ENCODE results near the gene PCDHGA7.
"Not testable (repeated sequence)": the region's sequence is repeated elsewhere in the genome, so short reads cannot be mapped to it uniquely, and the experiment has no call there.

PCDHGA7 gene

DNA sequence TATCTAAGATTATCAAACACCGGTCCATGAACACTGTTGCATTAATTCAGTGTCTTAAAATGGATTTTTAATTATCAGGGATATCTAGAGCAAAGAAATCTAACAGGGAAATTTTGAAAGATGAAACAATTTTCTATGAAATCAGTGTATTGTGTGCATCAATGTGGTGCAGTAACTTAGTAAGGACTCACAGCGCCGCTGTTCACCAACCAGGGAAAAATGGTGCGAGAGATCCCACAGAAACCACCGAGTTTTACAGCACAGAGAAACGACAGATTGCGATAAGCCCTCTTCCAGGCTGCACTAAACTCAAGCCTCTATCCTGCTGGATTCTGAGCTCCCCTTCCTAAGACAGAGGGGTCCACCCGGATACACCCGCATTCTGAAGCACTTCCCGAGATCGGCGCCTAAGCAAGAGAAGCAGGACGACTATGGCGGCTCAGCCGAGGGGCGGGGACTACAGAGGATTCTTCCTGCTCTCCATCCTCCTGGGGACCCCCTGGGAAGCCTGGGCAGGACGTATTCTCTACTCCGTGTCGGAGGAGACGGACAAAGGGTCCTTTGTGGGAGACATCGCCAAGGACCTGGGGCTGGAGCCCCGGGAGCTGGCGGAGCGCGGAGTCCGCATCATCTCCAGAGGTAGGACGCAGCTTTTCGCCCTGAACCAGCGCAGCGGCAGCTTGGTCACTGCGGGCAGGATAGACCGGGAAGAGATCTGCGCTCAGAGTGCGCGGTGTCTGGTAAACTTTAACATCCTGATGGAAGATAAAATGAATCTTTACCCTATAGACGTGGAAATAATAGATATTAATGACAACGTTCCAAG, at the start of gene PCDHGA7:
TSS of gene PCDHGA7 (plus strand) at position 274 of the 826 bp plus-strand sequence. CDS start at position 432, 158 bp downstream.
- DNase-seq, result no peak

DNA sequence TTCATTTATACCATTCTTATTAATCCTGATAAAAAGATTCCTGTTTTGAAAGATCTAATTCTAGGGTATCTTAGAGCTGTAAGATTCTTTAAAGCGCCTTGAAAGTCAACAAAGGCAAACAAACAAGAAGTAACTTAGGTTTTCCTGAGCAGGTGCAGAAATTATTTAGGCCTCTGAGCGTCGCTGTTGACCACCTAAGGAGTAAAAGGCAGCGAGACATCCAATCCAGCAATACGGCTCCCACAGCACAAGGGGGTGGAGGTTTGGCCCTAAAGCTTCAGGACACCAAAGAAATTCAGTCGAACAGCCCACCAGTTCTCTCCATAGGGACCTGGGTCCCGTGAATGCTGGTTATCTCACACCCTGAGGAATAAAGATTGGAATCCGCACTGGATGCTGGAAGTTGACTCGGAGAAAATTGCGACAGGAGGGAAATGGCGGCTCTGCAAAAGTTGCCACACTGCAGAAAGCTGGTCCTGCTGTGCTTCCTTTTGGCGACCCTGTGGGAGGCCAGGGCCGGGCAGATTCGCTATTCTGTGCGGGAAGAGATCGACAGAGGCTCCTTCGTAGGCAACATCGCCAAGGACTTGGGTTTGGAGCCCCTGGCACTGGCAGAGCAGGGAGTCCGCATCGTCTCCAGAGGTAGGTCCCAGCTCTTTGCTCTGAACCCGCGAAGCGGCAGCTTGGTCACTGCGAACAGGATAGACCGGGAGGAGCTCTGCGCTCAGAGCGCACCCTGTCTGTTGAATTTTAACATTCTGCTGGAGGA, 43.8 kb upstream of the PCDHGA7 start, which contains the start of gene PCDHGA2:
TSS of gene PCDHGA2 (plus strand) at position 223 of the 769 bp plus-strand sequence.
- DNase-seq, result no peak

DNA sequence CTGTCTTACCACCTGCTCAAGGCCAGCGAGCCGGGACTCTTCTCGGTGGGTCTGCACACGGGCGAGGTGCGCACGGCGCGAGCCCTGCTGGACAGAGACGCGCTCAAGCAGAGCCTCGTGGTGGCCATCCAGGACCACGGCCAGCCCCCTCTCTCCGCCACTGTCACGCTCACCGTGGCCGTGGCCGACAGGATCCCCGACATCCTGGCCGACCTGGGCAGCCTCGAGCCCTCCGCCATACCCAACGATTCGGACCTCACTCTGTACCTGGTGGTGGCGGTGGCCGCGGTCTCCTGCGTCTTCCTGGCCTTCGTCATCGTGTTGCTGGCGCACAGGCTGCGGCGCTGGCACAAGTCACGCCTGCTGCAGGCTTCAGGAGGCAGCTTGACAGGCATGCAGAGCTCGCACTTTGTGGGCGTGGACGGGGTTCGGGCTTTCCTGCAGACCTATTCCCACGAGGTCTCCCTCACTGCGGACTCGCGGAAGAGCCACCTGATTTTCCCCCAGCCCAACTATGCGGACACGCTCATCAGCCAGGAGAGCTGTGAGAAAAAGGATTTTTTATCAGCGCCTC, 41.7 kb upstream of the PCDHGA7 start:
- not testable (repeated sequence) for DNase-seq

DNA sequence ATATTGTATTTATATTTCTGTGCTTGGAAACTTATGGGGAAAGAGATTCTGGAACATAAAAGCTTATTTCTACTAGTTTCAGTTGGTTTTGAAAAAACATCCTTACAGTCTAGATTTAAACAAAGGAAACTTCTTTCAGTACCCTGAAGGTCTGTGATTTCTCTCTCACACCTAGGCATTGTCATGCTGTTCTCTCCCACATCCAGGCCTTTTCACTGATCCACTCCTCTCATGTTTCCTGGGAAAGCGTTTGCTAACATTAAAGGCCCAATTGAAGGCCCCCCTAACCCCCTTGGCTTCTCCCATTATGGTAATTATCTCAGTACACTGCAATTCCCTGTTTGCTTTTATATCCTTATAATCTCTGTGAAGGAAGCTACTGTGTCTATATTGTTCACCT, 39.8 kb upstream of the PCDHGA7 start:
- DNase-seq, result no peak

DNA sequence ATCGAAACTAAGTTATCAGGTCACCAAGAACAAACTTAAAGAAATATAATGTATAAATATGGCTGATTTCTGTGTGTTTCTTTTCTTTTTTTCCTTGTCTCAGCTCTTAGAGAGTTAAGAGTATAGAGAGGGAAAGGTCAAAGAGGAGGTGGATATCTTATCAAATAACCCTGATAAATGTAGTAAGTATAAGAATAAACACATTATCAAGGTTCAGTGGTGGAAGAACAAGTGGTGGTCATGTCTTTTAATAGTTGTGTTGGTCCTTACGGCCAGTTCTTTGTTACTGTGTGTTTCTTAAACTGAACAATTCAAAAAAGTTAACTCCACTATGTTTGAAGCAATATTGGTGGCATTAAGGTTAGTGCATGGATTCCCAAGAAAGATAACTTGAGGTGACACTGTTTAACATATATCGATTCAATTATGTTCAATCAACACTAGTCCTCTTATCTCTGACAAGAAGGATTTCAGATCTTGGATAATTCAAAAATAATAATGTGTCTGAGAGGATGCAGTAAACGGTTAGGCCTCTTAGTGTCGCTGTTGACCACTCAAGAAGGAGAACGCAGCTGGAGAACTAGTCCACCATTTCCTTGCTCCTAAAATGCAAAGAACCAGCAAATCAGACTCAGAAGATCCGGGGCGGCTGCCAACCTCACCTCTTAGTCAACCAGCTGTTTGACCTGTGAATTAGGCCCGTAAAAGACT, 39.1 kb upstream of the PCDHGA7 start, which contains the start of gene PCDHGA3:
TSS of gene PCDHGA3 (plus strand) at position 588 of the 711 bp plus-strand sequence. CDS start 205 bp downstream, outside the sequence.
- no peak for DNase-seq

DNA sequence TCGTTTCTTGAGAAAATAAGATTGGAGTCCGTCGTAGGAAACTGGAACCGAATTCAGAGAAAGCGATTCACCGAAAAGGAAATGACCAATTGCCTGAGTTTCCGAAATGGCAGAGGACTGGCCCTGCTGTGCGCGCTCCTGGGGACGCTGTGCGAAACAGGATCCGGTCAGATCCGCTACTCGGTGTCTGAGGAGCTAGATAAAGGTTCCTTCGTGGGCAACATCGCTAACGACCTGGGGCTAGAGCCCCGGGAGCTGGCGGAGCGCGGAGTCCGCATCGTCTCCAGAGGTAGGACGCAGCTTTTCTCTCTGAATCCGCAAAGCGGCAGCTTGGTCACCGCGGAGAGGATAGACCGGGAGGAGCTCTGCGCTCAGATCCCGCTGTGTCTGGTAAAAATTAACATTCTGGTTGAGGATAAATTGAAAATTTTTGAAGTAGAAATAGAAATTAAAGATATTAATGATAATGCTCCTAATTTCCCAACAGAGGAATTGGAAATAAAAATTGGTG, 38.5 kb upstream of the PCDHGA7 start:
- no peak for DNase-seq

DNA sequence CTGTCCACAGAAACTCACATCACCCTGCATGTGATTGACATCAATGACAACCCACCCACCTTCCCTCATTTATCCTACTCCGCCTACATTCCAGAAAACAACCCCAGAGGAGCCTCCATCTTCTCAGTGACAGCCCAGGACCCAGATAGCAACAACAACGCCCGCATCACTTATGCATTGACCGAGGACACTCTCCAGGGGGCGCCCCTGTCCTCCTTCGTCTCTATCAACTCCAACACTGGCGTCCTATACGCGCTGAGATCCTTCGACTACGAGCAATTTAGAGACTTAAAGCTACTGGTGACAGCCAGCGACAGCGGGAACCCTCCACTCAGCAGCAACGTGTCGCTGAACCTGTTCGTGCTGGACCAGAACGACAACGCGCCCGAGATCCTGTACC, 37.2 kb upstream of the PCDHGA7 start:
- no peak for DNase-seq

DNA sequence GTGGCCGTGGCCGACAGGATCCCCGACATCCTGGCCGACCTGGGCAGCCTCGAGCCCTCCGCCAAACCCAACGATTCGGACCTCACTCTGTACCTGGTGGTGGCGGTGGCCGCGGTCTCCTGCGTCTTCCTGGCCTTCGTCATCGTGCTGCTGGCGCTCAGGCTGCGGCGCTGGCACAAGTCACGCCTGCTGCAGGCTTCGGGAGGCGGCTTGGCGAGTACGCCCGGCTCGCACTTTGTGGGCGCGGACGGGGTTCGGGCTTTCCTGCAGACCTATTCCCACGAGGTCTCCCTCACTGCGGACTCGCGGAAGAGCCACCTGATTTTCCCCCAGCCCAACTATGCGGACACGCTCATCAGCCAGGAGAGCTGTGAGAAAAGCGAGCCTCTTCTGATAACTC, 36.5 kb upstream of the PCDHGA7 start:
- DNase-seq, result not testable (repeated sequence)

DNA sequence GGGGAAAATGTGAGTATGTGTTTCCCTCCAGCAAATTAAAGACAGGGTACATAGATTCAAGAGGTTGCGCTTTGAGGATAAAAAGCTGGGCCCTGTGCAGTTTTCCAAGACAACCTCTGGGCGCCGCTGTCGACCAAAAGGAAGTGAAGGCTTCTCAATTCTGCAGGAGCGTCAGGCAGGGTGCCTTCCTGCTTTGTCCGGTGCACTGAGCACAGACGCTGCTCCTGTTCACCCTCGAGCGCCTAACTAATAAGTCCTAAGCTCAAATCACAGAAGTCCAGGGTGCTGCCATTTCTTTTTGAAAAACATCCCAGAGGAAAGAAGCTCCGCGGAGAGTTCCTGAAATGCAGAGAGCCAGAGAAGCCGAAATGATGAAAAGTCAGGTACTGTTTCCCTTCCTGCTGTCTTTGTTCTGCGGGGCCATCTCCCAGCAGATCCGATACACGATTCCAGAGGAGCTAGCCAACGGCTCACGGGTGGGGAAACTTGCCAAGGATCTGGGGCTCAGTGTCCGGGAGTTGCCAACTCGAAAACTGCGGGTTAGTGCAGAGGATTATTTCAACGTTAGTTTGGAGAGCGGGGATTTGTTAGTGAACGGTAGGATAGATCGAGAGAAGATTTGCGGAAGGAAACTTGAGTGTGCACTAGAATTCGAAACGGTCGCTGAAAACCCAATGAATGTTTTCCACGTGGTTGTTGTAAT, 32.5 kb upstream of the PCDHGA7 start, which contains the start of gene PCDHGB1:
TSS of gene PCDHGB1 (plus strand) at position 183 of the 703 bp plus-strand sequence. CDS start at position 345, 162 bp downstream.
- peak; percentile 9 for DNase-seq

DNA sequence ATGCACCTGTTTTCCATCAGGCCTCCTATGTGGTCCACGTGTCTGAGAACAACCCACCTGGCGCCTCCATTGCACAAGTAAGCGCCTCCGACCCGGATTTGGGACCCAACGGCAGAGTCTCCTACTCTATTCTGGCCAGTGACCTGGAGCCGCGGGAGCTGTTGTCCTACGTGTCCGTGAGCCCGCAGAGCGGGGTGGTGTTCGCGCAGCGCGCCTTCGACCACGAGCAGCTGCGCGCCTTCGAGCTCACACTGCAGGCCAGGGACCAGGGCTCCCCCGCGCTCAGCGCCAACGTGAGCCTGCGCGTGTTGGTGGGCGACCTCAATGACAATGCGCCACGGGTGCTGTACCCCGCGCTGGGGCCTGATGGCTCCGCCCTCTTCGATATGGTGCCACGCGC, 31.0 kb upstream of the PCDHGA7 start:
- no peak for DNase-seq

DNA sequence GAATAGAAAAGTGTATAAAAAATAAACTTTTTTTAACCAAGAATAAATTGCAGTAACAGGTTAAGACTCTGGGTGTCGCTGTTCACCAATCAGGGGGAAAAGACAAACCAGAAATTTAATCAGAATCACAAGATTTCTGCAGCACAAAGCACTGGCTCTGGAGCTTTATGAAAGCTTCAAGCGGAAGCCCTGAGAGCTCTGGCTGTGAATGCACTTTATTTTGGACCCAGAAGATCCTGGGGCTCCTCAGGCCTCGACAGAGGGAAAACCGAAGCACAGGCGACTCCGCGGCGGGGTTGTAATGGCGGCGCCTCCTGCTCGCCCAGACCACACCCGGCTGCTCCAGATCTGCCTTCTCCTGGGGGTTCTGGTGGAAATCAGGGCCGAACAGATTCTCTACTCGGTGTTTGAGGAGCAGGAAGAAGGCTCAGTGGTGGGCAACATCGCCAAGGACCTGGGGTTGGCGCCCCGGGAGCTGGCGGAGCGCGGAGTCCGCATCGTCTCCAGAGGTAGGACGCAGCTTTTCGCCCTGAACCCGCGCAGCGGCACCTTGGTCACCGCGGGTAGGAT, 27.6 kb upstream of the PCDHGA7 start, which contains the start of gene PCDHGA4:
TSS of gene PCDHGA4 (plus strand) at position 122 of the 570 bp plus-strand sequence. CDS start at position 209, 87 bp downstream.
- DNase-seq, result no peak

DNA sequence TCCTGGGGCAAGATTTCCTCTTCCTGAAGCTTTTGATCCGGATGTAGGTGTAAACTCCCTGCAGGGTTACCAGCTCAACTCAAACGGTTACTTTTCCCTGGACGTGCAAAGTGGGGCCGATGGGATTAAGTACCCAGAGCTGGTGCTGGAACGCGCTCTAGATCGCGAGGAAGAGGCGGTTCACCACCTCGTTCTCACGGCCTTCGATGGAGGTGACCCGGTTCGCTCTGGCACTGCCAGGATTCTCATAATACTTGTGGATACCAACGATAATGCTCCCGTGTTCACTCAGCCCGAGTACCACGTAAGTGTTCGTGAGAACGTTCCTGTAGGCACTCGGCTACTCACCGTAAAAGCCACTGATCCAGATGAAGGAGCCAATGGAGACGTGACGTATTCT, 26.9 kb upstream of the PCDHGA7 start:
- no peak for DNase-seq

DNA sequence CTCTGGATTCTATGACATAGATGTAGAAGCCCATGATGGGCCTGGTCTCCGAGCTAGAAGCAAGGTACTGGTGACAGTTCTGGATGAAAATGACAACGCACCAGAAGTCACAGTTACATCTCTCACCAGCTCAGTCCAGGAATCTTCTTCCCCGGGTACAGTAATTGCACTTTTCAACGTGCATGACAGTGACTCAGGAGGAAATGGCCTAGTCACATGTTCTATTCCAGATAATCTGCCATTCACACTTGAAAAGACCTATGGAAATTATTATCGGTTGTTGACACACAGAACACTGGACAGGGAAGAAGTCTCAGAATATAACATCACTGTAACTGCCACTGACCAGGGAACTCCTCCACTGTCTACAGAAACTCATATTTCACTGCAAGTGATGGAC, 26.4 kb upstream of the PCDHGA7 start:
- no peak for DNase-seq

DNA sequence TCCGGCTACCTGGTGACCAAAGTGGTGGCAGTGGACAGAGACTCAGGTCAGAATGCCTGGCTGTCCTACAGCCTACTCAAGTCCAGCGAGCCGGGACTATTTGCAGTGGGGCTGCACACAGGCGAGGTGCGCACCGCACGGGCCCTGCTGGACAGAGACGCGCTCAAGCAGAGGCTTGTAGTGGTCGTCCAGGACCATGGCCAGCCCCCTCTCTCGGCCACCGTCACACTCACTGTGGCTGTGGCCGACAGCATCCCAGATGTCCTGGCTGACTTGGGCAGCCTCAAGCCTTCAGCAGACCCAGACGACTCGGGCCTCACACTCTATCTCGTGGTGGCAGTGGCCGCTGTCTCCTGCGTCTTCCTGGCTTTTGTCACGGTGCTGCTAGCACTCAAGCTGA, 25.6 kb upstream of the PCDHGA7 start:
- DNase-seq, result no peak

DNA sequence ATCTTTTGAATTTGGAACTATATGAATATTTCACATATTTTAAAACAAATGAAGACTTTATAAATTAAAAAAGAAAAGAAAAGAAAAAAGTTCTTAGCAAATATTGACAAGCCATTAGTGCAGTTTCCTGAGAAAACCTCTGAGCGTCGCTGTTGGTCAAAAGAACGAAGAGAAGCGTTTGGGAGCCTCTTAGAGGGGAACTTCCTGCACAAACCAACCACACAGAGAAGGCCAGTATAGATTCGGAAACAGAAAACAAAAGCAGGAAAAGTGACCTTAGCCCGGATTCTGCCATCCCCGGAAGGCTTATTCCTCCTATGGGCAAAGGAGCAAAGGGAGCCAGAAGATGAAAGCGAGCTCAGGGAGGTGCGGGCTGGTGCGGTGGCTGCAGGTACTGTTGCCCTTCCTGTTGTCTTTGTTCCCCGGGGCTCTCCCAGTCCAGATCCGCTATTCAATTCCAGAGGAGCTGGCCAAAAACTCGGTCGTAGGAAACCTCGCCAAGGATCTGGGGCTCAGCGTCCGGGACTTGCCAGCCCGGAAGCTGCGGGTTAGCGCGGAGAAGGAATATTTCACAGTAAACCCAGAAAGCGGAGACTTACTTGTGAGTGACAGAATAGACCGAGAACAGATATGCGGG, 22.6 kb upstream of the PCDHGA7 start, which contains the start of gene PCDHGB2:
TSS of gene PCDHGB2 (plus strand) at position 205 of the 637 bp plus-strand sequence. CDS start at position 347, 142 bp downstream.
- peak; percentile 51 for DNase-seq

DNA sequence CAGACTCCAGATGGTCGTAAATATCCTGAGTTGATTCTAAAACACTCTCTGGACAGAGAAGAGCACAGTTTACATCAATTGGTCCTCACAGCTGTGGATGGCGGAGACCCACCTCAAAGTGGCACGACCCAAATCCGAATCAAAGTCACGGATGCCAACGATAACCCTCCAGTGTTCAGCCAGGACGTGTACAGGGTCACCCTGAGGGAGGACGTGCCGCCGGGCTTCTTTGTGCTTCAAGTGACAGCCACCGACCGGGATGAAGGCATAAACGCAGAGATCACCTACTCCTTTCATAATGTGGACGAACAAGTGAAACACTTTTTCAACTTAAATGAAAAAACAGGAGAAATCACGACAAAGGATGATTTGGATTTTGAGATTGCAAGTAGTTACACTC, 21.9 kb upstream of the PCDHGA7 start:
- DNase-seq, result no peak

DNA sequence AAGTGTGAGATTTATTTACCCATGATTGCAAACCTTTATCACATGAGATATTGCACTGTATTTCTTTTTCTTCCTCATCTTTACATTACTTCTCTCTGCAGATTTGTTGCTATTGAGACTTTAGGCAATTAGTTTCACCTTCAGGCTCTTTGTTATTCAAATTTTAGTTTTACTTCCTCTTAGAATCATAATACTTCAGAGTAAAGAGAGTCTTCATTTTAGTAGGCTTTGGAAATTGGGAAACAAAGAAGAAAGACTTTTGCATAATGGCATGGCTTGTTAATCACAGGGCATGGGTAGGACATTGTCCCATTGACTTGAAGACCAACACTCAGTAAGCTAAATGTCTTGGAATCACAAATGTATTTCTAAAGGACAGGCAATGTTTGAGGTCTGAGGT, 19.8 kb upstream of the PCDHGA7 start:
- no peak for DNase-seq

DNA sequence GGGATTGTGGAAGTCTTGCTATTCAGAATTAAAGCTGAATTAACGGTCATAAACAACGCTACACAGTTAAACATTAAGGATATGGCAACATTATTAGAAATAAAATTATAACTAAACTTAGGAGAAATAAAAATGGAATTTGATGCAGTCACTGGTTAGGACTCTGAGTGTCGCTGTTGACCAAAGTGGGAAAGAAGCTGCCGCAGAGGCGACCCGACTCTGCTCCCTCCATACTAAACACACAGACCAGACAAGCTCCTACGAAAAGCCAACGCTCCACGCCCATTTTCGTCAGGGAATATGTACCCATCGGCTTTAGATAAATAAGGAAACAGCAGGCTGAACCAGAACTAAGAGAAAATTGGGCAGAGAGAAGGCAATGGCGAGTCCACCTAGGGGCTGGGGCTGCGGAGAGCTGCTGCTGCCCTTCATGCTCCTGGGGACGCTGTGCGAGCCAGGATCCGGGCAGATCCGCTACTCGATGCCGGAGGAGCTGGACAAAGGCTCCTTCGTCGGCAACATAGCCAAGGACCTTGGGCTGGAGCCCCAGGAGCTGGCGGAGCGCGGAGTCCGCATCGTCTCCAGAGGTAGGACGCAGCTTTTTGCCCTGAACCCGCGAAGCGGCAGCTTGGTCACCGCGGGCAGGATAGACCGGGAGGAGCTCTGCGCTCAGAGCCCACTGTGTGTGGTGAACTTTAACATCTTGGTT, 18.4 kb upstream of the PCDHGA7 start, which contains the start of gene PCDHGA5:
TSS of gene PCDHGA5 (plus strand) at position 211 of the 709 bp plus-strand sequence. CDS start at position 380, 169 bp downstream.
- DNase-seq, result no peak

DNA sequence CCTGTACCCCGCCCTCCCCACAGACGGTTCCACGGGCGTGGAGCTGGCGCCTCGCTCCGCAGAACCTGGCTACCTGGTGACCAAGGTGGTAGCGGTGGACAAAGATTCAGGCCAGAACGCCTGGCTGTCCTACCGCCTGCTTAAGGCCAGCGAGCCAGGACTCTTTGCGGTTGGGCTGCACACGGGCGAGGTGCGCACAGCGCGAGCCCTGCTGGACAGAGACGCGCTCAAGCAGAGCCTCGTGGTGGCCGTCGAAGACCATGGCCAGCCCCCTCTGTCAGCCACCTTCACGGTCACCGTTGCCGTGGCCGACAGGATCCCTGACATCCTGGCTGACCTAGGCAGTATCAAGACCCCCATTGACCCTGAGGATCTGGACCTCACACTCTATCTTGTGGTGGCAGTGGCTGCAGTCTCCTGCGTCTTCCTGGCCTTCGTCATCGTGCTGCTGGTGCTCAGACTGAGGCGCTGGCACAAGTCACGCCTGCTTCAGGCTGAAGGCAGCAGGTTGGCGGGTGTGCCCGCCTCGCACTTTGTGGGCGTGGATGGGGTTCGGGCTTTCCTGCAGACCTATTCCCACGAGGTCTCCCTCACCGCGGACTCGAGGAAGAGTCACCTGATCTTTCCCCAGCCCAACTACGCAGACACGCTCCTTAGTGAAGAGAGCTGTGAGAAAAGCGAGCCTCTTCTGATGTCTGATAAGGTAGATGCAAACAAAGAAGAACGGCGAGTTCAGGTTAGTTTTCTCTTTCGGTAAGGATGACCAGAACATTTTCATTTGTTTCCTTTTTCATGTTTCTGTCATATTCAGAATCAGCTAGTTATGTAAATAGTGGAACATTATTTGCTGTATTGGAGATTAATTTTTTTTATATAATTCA, 16.3 kb upstream of the PCDHGA7 start:
- no peak for DNase-seq
